MM.1S (cell line): ENCODE results near the gene SCUBE1.

Experiments used
- DNase-seq: peaks from one replicate; pipeline ENCODE4 v3.0.0-alpha.2; 2015
- H2AFZ ChIP-seq: fragments of 300-600 bp; sonication (generic); 2 replicates; pipeline ENCODE4 v1.6.0; 2016; ENCODE audit warnings: antibody characterized with exemption, low read length
- H3F3A ChIP-seq: fragments of 300-600 bp; sonication (generic); 2 replicates; pipeline ENCODE4 v1.6.1; 2016; ENCODE audit warnings: mild to moderate bottlenecking, antibody characterized with exemption, low read length, moderate library complexity, mixed read lengths; ENCODE audit not compliant: insufficient read depth
- H3K27ac ChIP-seq: fragments of 300-600 bp; sonication (generic); 2 replicates; pipeline ENCODE4 v1.5.1; 2016; ENCODE audit warnings: mild to moderate bottlenecking, low read length
- H3K27me3 ChIP-seq: fragments of 300-600 bp; sonication (generic); replicated peaks from 2 replicates; pipeline ENCODE4 v1.6.0; 2016; ENCODE audit warnings: low read length; ENCODE audit not compliant: insufficient read depth
- H3K36me3 ChIP-seq: fragments of 300-600 bp; sonication (generic); replicated peaks from 2 replicates; pipeline ENCODE4 v1.6.1; 2016; ENCODE audit warnings: mild to moderate bottlenecking, low read length, mixed read lengths; ENCODE audit not compliant: insufficient read depth
- H3K4me1 ChIP-seq: fragments of 300-600 bp; sonication (generic); 2 replicates; pipeline ENCODE4 v1.6.1; 2016; ENCODE audit warnings: low read length, mixed read lengths
- H3K4me2 ChIP-seq: fragments of 300-600 bp; sonication (generic); 2 replicates; pipeline ENCODE4 v1.6.0; 2016; ENCODE audit warnings: low read depth, low read length
- H3K4me3 ChIP-seq: fragments of 300-600 bp; sonication (generic); 2 replicates; pipeline ENCODE4 v1.5.1; 2016; ENCODE audit warnings: low read length, mixed read lengths
- H3K79me2 ChIP-seq: fragments of 300-600 bp; sonication (generic); 2 replicates; pipeline ENCODE4 v1.6.1; 2016; ENCODE audit warnings: mixed run types, low read length, mixed read lengths
- H3K9ac ChIP-seq: fragments of 300-600 bp; sonication (generic); 2 replicates; pipeline ENCODE4 v1.6.1; 2016; ENCODE audit warnings: low read length, mixed read lengths
- H3K9me2 ChIP-seq: fragments of 300-600 bp; sonication (generic); replicated peaks from 2 replicates; pipeline ENCODE4 v1.6.1; 2016; ENCODE audit warnings: mild to moderate bottlenecking, low read length, mixed read lengths; ENCODE audit not compliant: insufficient read depth
- H3K9me3 ChIP-seq: fragments of 300-600 bp; sonication (generic); replicated peaks from 2 replicates; pipeline ENCODE4 v1.6.1; 2016; ENCODE audit warnings: mild to moderate bottlenecking, low read length, mixed read lengths; ENCODE audit not compliant: insufficient read depth
- H4K20me1 ChIP-seq: fragments of 300-600 bp; sonication (generic); 2 replicates; pipeline ENCODE4 v1.6.1; 2016; ENCODE audit warnings: mild to moderate bottlenecking, low read length, moderate library complexity, mixed read lengths; ENCODE audit not compliant: insufficient read depth
- EZH2 ChIP-seq: fragments of 300-600 bp; sonication (generic); optimal IDR thresholded peaks from 2 replicates; pipeline ENCODE3; 2017; ENCODE audit warnings: low read depth, mild to moderate bottlenecking, antibody characterized with exemption, low read length, mixed read lengths
- EZH2phosphoT487 ChIP-seq: fragments of 300-600 bp; sonication (generic); IDR thresholded peaks from 2 replicates; pipeline ENCODE4 v1.6.1; 2018; ENCODE audit warnings: antibody characterized with exemption, low read length
- TF ChIP-seq, protein P1 (sequence below): fragments of 300-600 bp; sonication (generic); IDR thresholded peaks from 2 replicates; pipeline ENCODE4 v1.5.1; 2016; ENCODE audit warnings: antibody characterized with exemption, low read length, mixed read lengths

SCUBE1 gene

DNA sequence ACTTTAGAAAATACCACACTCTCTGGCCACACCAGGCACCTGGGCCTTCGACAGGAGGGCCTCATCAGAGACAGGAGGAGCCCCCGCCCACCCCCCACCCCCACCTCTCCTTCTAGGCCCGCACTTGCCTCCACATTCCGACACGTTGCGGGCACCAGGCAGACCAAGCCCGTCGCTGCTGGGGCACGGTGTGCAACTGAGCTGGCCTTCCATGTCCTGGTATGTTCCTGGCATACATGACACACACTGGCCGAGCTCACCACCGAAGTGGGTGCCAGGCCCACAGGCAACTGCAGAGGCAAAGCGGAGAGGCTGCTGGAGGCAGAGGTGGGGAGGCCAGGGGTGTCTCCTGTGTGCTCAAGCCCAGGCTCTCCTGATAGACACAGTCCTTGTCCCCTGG is 129.2 kb downstream of the SCUBE1 start:
- Histone ChIP-seq H3K9me2 (no peaks in the 10 kb centered on the region), H4K20me1 (no peaks in the 10 kb centered on the region), H3K27ac (no peak overlapping the region), H3K36me3 (no peaks in the 10 kb centered on the region), H3K27me3 (peaks cover 67% of the 10 kb centered on the region), H3F3A (no peaks in the 10 kb centered on the region), H3K9me3 (no peaks in the 10 kb centered on the region), H3K4me1 (no peaks in the 10 kb centered on the region), H3K79me2 (no peaks in the 10 kb centered on the region), H2AFZ (no peak overlapping the region), H3K9ac (no peak overlapping the region), H3K4me2 (no peak overlapping the region), H3K4me3 (no peak overlapping the region)
- TF ChIP-seq, protein P1, sequence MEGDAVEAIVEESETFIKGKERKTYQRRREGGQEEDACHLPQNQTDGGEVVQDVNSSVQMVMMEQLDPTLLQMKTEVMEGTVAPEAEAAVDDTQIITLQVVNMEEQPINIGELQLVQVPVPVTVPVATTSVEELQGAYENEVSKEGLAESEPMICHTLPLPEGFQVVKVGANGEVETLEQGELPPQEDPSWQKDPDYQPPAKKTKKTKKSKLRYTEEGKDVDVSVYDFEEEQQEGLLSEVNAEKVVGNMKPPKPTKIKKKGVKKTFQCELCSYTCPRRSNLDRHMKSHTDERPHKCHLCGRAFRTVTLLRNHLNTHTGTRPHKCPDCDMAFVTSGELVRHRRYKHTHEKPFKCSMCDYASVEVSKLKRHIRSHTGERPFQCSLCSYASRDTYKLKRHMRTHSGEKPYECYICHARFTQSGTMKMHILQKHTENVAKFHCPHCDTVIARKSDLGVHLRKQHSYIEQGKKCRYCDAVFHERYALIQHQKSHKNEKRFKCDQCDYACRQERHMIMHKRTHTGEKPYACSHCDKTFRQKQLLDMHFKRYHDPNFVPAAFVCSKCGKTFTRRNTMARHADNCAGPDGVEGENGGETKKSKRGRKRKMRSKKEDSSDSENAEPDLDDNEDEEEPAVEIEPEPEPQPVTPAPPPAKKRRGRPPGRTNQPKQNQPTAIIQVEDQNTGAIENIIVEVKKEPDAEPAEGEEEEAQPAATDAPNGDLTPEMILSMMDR, result no peak
- TF ChIP-seq EZH2phosphoT487 (no peak), EZH2 (no peak)
- DNase-seq, result no peak

DNA sequence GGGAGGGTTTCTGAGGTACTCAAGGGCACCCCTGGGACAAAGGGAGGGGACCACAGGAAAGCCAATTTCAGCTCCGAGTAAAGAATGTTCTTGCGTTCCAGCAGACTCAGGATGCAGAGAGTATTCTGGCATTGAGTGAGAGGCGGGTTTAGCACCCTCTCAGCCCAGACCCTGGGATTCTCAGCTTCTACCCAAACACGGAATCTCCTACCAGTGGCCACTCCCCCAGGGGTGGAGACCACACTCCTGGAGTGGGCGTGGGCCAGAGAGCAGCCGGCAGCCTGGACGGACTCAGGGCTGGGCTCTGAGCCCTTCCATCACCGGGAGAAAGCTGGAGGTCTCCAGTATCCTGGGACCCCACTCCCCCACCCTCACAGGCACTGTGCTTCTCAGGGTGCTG is 130.1 kb downstream of the SCUBE1 start:
- no peak overlapping the region for H3K4me2 ChIP-seq
- no peaks in the 10 kb centered on the region for H3K9me3 ChIP-seq
- H3K36me3 ChIP-seq, result no peaks in the 10 kb centered on the region
- H3K27ac ChIP-seq, result no peak overlapping the region
- no peaks in the 10 kb centered on the region for H3K4me1 ChIP-seq
- no peak for DNase-seq
- TF ChIP-seq EZH2 (peak; percentile 38), EZH2phosphoT487 (no peak)
- no peaks in the 10 kb centered on the region for H4K20me1 ChIP-seq
- H3K9ac ChIP-seq, result no peak overlapping the region
- peaks cover 75% of the 10 kb centered on the region for H3K27me3 ChIP-seq
- H2AFZ ChIP-seq, result no peak overlapping the region
- no peak overlapping the region for H3K4me3 ChIP-seq
- no peaks in the 10 kb centered on the region for H3K9me2 ChIP-seq
- no peaks in the 10 kb centered on the region for H3F3A ChIP-seq
- no peaks in the 10 kb centered on the region for H3K79me2 ChIP-seq

DNA sequence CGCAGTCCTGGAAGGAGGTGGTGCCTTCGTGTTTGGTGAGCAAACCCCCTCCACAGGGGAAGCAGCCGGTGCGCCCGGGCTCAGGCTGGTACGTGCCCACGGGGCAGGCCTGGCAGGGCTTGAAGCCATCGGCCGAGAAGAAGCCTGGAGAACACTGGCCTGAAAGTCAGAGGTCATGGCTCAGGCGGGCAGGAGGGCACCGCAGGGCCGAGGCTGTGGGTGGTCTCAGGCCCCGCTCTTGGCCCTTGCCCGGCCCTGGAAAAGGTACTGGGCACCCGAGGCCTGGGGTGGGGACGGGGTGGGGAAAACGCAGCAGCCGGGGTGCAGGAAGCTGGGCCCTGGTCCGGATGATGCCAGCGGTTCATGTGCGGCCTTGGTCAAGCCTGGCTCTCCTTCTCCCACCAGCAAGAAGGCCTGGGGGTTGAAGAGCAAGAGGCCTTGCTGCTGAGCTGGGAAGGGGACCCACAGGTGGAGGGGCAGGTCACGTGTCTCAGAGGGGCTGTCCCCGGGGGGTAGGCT is 130.7 kb downstream of the SCUBE1 start:
- Histone ChIP-seq H3K4me2 (no peak overlapping the region), H4K20me1 (no peaks in the 10 kb centered on the region), H3K36me3 (no peaks in the 10 kb centered on the region), H3K4me1 (no peaks in the 10 kb centered on the region), H3K27me3 (peaks cover 81% of the 10 kb centered on the region), H3K79me2 (no peaks in the 10 kb centered on the region), H2AFZ (no peak overlapping the region), H3K4me3 (no peak overlapping the region), H3K9me2 (no peaks in the 10 kb centered on the region), H3K9ac (no peak overlapping the region), H3K9me3 (no peaks in the 10 kb centered on the region), H3F3A (no peaks in the 10 kb centered on the region), H3K27ac (no peak overlapping the region)
- TF ChIP-seq, protein P1, result no peak
- TF ChIP-seq EZH2, result no peak
- TF ChIP-seq EZH2phosphoT487, result no peak
- no peak for DNase-seq

DNA sequence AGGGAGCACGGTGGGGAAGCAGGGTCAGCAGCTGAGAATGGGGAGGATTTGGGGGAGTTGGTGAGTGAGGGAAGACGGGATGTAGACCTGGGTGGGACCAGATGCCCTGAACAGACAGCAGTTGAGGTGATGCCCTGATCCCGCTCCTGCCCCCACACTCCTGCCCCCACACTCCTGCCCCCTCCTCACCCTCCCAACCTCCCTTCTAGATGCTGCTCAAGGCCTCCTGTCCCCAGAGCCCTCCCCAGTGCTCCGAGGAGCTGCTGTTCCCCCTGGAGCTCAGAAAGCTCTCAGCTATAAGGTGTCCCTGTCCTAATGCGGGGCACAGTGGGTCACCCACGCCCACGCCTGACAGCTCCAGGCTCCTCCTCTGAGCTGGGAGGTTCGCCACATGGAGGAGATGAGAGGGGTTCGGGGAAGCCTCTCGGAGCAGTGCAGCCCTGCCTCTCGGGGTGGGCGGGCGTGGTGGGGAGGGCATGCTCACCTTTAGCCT is 131.2 kb downstream of the SCUBE1 start:
- Histone ChIP-seq H3K4me3 (no peak overlapping the region), H3K9me2 (no peaks in the 10 kb centered on the region), H3K9ac (no peak overlapping the region), H3K79me2 (no peaks in the 10 kb centered on the region), H3K27me3 (peaks cover 86% of the 10 kb centered on the region), H3F3A (no peaks in the 10 kb centered on the region), H2AFZ (no peak overlapping the region), H3K4me1 (no peaks in the 10 kb centered on the region), H3K27ac (no peak overlapping the region), H4K20me1 (no peaks in the 10 kb centered on the region), H3K9me3 (no peaks in the 10 kb centered on the region), H3K4me2 (no peak overlapping the region), H3K36me3 (no peaks in the 10 kb centered on the region)
- DNase-seq, result no peak
- TF ChIP-seq EZH2phosphoT487, result no peak
- TF ChIP-seq, protein P1, result no peak
- no peak for TF ChIP-seq EZH2
